ENCODE measurements around the gene ISL2.
"Not testable (repeated sequence)": the region's sequence is repeated elsewhere in the genome, so short reads cannot be mapped to it uniquely, and the experiment has no call there.

ISL2 gene

GRCh38 chr15:76336254-76337058 is at the start of gene ISL2:
Gene ISL2 (plus strand): TSS chr15:76336773. CDS start chr15:76336884, 111 bp downstream.
- peak; percentile 58 for DNase-seq (ENCODE audit: low read depth, low spot score)

GRCh38 chr15:76289582-76289981 is 47.0 kb upstream of the ISL2 start:
- no peak for DNase-seq (ENCODE audit: low read depth, low spot score)

GRCh38 chr15:76293361-76293760 is 43.2 kb upstream of the ISL2 start:
- DNase-seq (ENCODE audit: low read depth, low spot score), result no peak

- not testable (repeated sequence) for DNase-seq (ENCODE audit: low read depth, low spot score)
Measured at GRCh38 chr15:76294463-76294862, 42.1 kb upstream of the ISL2 start.

GRCh38 chr15:76296849-76297248 is 39.7 kb upstream of the ISL2 start:
- no peak for DNase-seq (ENCODE audit: low read depth, low spot score)

- not testable (repeated sequence) for DNase-seq (ENCODE audit: low read depth, low spot score)
Measured at GRCh38 chr15:76297951-76298350, 38.6 kb upstream of the ISL2 start.

- DNase-seq (ENCODE audit: low read depth, low spot score), result no peak
Measured at GRCh38 chr15:76298986-76299385, 37.6 kb upstream of the ISL2 start.

GRCh38 chr15:76299786-76300185 is 36.8 kb upstream of the ISL2 start:
- DNase-seq (ENCODE audit: low read depth, low spot score), result no peak

- DNase-seq (ENCODE audit: low read depth, low spot score), result no peak
Measured at GRCh38 chr15:76303909-76304308, 32.7 kb upstream of the ISL2 start.

- DNase-seq (ENCODE audit: low read depth, low spot score), result peak; percentile 52
Measured at GRCh38 chr15:76309601-76310330, 26.8 kb upstream of the ISL2 start.

GRCh38 chr15:76310475-76311099 is 26.0 kb upstream of the ISL2 start:
- no peak for DNase-seq (ENCODE audit: low read depth, low spot score)

GRCh38 chr15:76311100-76311953 is 25.2 kb upstream of the ISL2 start, which contains the start of gene ETFA:
Gene ETFA (minus strand): TSS chr15:76311469. CDS start chr15:76311388, 81 bp downstream.
- DNase-seq (ENCODE audit: low read depth, low spot score), result peak; percentile 98

GRCh38 chr15:76312540-76313174 is 23.9 kb upstream of the ISL2 start:
- peak; percentile 64 for DNase-seq (ENCODE audit: low read depth, low spot score)

GRCh38 chr15:76313175-76313567 is 23.4 kb upstream of the ISL2 start:
- not testable (repeated sequence) for DNase-seq (ENCODE audit: low read depth, low spot score)

GRCh38 chr15:76313731-76314130 is 22.8 kb upstream of the ISL2 start:
- DNase-seq (ENCODE audit: low read depth, low spot score), result peak; percentile 53

GRCh38 chr15:76320012-76320411 is 16.6 kb upstream of the ISL2 start:
- no peak for DNase-seq (ENCODE audit: low read depth, low spot score)

- DNase-seq (ENCODE audit: low read depth, low spot score), result no peak
Measured at GRCh38 chr15:76321171-76321570, 15.4 kb upstream of the ISL2 start.

- no peak for DNase-seq (ENCODE audit: low read depth, low spot score)
Measured at GRCh38 chr15:76321602-76322001, 15.0 kb upstream of the ISL2 start.

- DNase-seq (ENCODE audit: low read depth, low spot score), result no peak
Measured at GRCh38 chr15:76324066-76324465, 12.5 kb upstream of the ISL2 start.

GRCh38 chr15:76325704-76326103 is 10.9 kb upstream of the ISL2 start:
- no peak for DNase-seq (ENCODE audit: low read depth, low spot score)

Measured in ELF-1 (cell line).